NCI-H2227 (cell line): ENCODE measurements around the gene KAZN.
"Not testable (repeated sequence)": the region's sequence is repeated elsewhere in the genome, so short reads cannot be mapped to it uniquely, and the experiment has no call there.

Source experiments
- DNase-seq: peaks from one replicate; lab custom pipeline; 2025; ENCODE audit not compliant: unreplicated experiment; lab: John Stamatoyannopoulos, UW

The KAZN gene

GRCh38 chr1:14598498-14599182 is at the start of gene KAZN:
KAZN (plus strand) TSS chr1:14598685.
- peak; percentile 70 for DNase-seq

GRCh38 chr1:14549897-14550620 is 48.4 kb upstream of the KAZN start:
- no peak for DNase-seq

- no peak for DNase-seq
Observed at GRCh38 chr1:14551386-14551785, 47.1 kb upstream of the KAZN start.

GRCh38 chr1:14552246-14552965 is 46.1 kb upstream of the KAZN start:
- peak; percentile 56 for DNase-seq

GRCh38 chr1:14553711-14554110 is 44.8 kb upstream of the KAZN start:
- no peak for DNase-seq

GRCh38 chr1:14555091-14555490 is 43.4 kb upstream of the KAZN start:
- no peak for DNase-seq

- DNase-seq, result no peak
Observed at GRCh38 chr1:14561014-14561693, 37.3 kb upstream of the KAZN start.

- DNase-seq, result no peak
Observed at GRCh38 chr1:14565090-14565489, 33.4 kb upstream of the KAZN start.

GRCh38 chr1:14567056-14567455 is 31.4 kb upstream of the KAZN start:
- DNase-seq, result no peak

- no peak for DNase-seq
Observed at GRCh38 chr1:14567903-14568302, 30.6 kb upstream of the KAZN start.

- DNase-seq, result no peak
Observed at GRCh38 chr1:14568716-14569355, 29.6 kb upstream of the KAZN start.

GRCh38 chr1:14570514-14570913 is 28.0 kb upstream of the KAZN start:
- no peak for DNase-seq

GRCh38 chr1:14571810-14572767 is 26.4 kb upstream of the KAZN start:
- no peak for DNase-seq

- DNase-seq, result no peak
Observed at GRCh38 chr1:14572861-14573260, 25.6 kb upstream of the KAZN start.

- DNase-seq, result no peak
Observed at GRCh38 chr1:14576155-14576554, 22.3 kb upstream of the KAZN start.

GRCh38 chr1:14577261-14577660 is 21.2 kb upstream of the KAZN start:
- no peak for DNase-seq

- DNase-seq, result no peak
Observed at GRCh38 chr1:14578156-14578555, 20.3 kb upstream of the KAZN start.

- DNase-seq, result not testable (repeated sequence)
Observed at GRCh38 chr1:14580295-14580694, 18.2 kb upstream of the KAZN start.

- DNase-seq, result no peak
Observed at GRCh38 chr1:14580986-14581385, 17.5 kb upstream of the KAZN start.

GRCh38 chr1:14583788-14584187 is 14.7 kb upstream of the KAZN start:
- no peak for DNase-seq
